Stomach (tissue), 9 donors: Measurements from ENCODE around the gene LIPM. TPM values are rescaled to one million over a fixed set of nuclear protein-coding genes. Genes with fewer than 3 reads are reported as not detected.

Experiments used
- DNase-seq, 2 donors: peaks; one replicate each; pipeline versions ENCODE4 v3.0.0 to v3.0.0-alpha.2; 2013 to 2019
- H3K27ac ChIP-seq, 5 donors: fragments of 200-600 bp in 4 of 5; sonication (generic) in 4 of 5; one replicate each; pipeline ENCODE4 v1.5.1; 2013 to 2019; ENCODE audit warnings: mild to moderate bottlenecking in 1 of 5, moderate library complexity in 1 of 5
- H3K27me3 ChIP-seq, 3 donors: fragments of 200-600 bp; sonication (generic); one replicate each; pipeline ENCODE4 v1.5.1; 2017 to 2019; ENCODE audit warnings: mixed run types in 1 of 3
- H3K36me3 ChIP-seq, 4 donors: fragments of 200-600 bp; sonication (generic); 1 replicate in 3 of 4; 2 replicates in 1 of 4; pipeline ENCODE4 v1.5.1; 2016 to 2019
- H3K4me1 ChIP-seq, 4 donors: fragments of 200-600 bp; sonication (generic); one replicate each; pipeline ENCODE4 v1.5.1; 2016 to 2019
- H3K4me3 ChIP-seq, 4 donors: fragments of 200-600 bp; sonication (generic) in 3 of 4; one replicate each; pipeline ENCODE4 v1.5.1; 2016 to 2019; ENCODE audit warnings: mild to moderate bottlenecking in 1 of 4
- H3K9me3 ChIP-seq, 4 donors: fragments of 200-600 bp; sonication (generic); one replicate each; pipeline ENCODE4 v1.5.1; 2016 to 2019
- CTCF ChIP-seq, 7 experiments: fragments of 450-650 bp in 4 of 7; fragments of 200-600 bp in 3 of 7; sonication (generic) in 3 of 7; IDR thresholded peaks; one replicate each; pipeline ENCODE4 v1.5.1; 2016 to 2019; ENCODE audit warnings: antibody characterized with exemption in 7 of 7, control low read depth in 2 of 7, mild to moderate bottlenecking in 1 of 7
- EP300 ChIP-seq: sonication (generic); formaldehyde crosslinking; IDR thresholded peaks from one replicate; pipeline ENCODE4 v1.6.1; 2017; ENCODE audit warnings: antibody characterized with exemption
- POLR2A ChIP-seq, 4 donors: fragments of 450-650 bp; IDR thresholded peaks; one replicate each; pipeline ENCODE4 v1.6.1; 2016; ENCODE audit warnings: antibody characterized with exemption in 4 of 4, control low read depth in 2 of 4, mild to moderate bottlenecking in 1 of 4, moderate library complexity in 1 of 4
- POLR2AphosphoS5 ChIP-seq, 3 donors: sonication (generic); formaldehyde crosslinking; IDR thresholded peaks; one replicate each; pipeline ENCODE4 v1.6.1; 2016; ENCODE audit warnings: antibody characterized with exemption in 3 of 3
- WGBS, 5 donors: extraction: QIAGEN DNeasy Blood & Tissue Kit in 3 of 5; methylation state at CpG; one replicate each; pipeline versions ENCODE4 v1.1.5 to v1.1.7; 2013 to 2018; 5-methylcytosine and 5-hydroxymethylcytosine counted together
- intact Hi-C: fragments of 100-400 bp; cut with DNase I; formaldehyde crosslinking; loops from one replicate; pipeline ENCODE4 v1.15.1; 2023; ENCODE audit warnings: low total_unique reads
- polyA plus RNA-seq, 3 donors: library from polyadenylated mRNA; stranded (reverse); fragments of 200-250 nt; gene quantifications; one replicate each; pipeline ENCODE4 v1.2.3, GENCODE V29; 2013
- total RNA-seq, 5 donors: library from RNA; depleted of rRNA; stranded (reverse); fragments of >200 nt; gene quantifications; one replicate each; pipeline versions ENCODE4 v1.1.0 to v1.2.3, GENCODE V29; 2014 to 2016
- donor health status: healthy with polysubstance abuse.
- donor health status: Bipolar disorder and iron deficiency.
- donor health status: healthy.

Gene LIPM
- total and polyA plus RNA-seq, 8 donors = not detected

DNA sequence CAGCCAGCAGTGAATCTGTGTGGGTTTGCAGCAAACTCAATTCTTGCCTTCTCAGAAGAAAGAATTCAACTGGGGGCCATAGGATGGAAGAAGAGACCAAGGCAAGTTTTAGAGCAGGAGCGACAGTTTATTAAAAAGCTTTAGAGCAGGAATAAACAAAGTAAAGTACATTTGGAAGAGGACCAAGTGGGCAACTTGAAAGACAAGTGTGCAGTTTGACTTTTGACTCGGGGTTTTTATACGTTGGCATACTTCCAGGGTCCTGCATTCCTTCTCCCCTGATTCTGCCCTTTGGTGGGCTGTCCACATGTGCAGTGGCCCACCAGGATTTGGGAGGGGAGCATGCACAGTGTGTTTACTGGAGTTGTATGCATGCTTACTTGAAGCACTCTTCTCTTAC is 52.2 kb downstream of the LIPM start:
- TF ChIP-seq CTCF (IDR thresholded peaks at IDR 0.05) (no peak), POLR2AphosphoS5 (IDR thresholded peaks at IDR 0.05) (no peak), EP300 (no peak), POLR2A (IDR thresholded peaks at IDR 0.05) (no peak)
- no peak for DNase-seq

GRCh38 chr10:88857831-88858230 is 55.3 kb downstream of the LIPM start:
- no peaks in the 10 kb centered on the region for H3K9me3 ChIP-seq
- TF ChIP-seq CTCF (IDR thresholded peaks at IDR 0.05) (no peak), POLR2A (IDR thresholded peaks at IDR 0.05) (no peak), POLR2AphosphoS5 (IDR thresholded peaks at IDR 0.05) (no peak), EP300 (no peak)
- no peaks in the 10 kb centered on the region for H3K36me3 ChIP-seq
- peak overlapping the region in 1 of 5 donors; percentile 6 for H3K27ac ChIP-seq
- no peak for DNase-seq
- no peaks in the 10 kb centered on the region for H3K27me3 ChIP-seq
- H3K4me3 ChIP-seq = no peak overlapping the region
- peaks cover 6 to 60% (median 29%) of the 10 kb centered on the region in 4 donors for H3K4me1 ChIP-seq
- intact Hi-C loops = no loop called here

More for the DNA sequence above, 52.2 kb downstream of the LIPM start:
- intact Hi-C loops = no loop called here
- H3K4me3 ChIP-seq = no peak overlapping the region
- no peaks in the 10 kb centered on the region for H3K36me3 ChIP-seq
- H3K9me3 ChIP-seq = no peaks in the 10 kb centered on the region
- peaks cover 13 to 70% (median 35%) of the 10 kb centered on the region in 4 donors for H3K4me1 ChIP-seq
- H3K27ac ChIP-seq = peak overlapping the region; percentile 23 to 86 (median 56)
- 9 to 26% (median 16%) methylated on average over 3 of the region's 3 CpGs for WGBS, 5 donors
- H3K27me3 ChIP-seq = no peaks in the 10 kb centered on the region

- DNase-seq = peak in 1 of 2 donors; percentile 60
- H3K4me3 ChIP-seq = no peak overlapping the region
- no peaks in the 10 kb centered on the region for H3K27me3 ChIP-seq
- H3K9me3 ChIP-seq = no peaks in the 10 kb centered on the region
- 20 to 48% (median 35%) methylated on average over 2 of the region's 2 CpGs for WGBS, 5 donors
- peak overlapping the region in 2 of 5 donors; percentile 6 to 29 for H3K27ac ChIP-seq
- no peak for TF ChIP-seq CTCF (IDR thresholded peaks at IDR 0.05)
- peaks cover 6 to 54% (median 24%) of the 10 kb centered on the region in 4 donors for H3K4me1 ChIP-seq
- no peaks in the 10 kb centered on the region for H3K36me3 ChIP-seq
- intact Hi-C loops = no loop called here
Observed at GRCh38 chr10:88858491-88858890, 56.0 kb downstream of the LIPM start.

- 0 to 97% (median 44%) methylated on average over 1 of the region's 1 CpG for WGBS, 5 donors
- Histone ChIP-seq H3K36me3 (no peaks in the 10 kb centered on the region), H3K27me3 (no peaks in the 10 kb centered on the region), H3K27ac (no peak overlapping the region), H3K9me3 (no peaks in the 10 kb centered on the region), H3K4me3 (no peak overlapping the region), H3K4me1 (peaks cover 0 to 33% (median 11%) of the 10 kb centered on the region in 4 donors)
- intact Hi-C loops = no loop called here
- no peak for TF ChIP-seq CTCF (IDR thresholded peaks at IDR 0.05)
- TF ChIP-seq POLR2A (IDR thresholded peaks at IDR 0.05) = no peak
- no peak for TF ChIP-seq POLR2AphosphoS5 (IDR thresholded peaks at IDR 0.05)
- TF ChIP-seq EP300 = no peak
- no peak for DNase-seq
Observed at GRCh38 chr10:88861036-88861435, 58.5 kb downstream of the LIPM start.
